Cerebellar nuclear complex (tissue), 1 donor: ENCODE results near the gene INSR.
"Not testable (repeated sequence)": the region's sequence is repeated elsewhere in the genome, so short reads cannot be mapped to it uniquely, and the experiment has no call there.

Experiments used
- DNase-seq, 2 experiments: peaks; one replicate each; lab custom pipeline; 2025; lab: John Stamatoyannopoulos, UW

INSR gene

GRCh38 chr19:7098701-7099596, 195.3 kb downstream of the INSR start:
- peak; percentile 66 to 85 for DNase-seq

GRCh38 chr19:7098096-7098495, 196.1 kb downstream of the INSR start:
- DNase-seq, result no peak

- no peak for DNase-seq
Measured at GRCh38 chr19:7088999-7089398, 205.2 kb downstream of the INSR start.

GRCh38 chr19:7083076-7083956, 210.9 kb downstream of the INSR start:
- no peak for DNase-seq

GRCh38 chr19:7078008-7078407, 216.2 kb downstream of the INSR start:
- no peak for DNase-seq

- no peak for DNase-seq
Measured at GRCh38 chr19:7076151-7076550, 218.1 kb downstream of the INSR start.

- no peak for DNase-seq
Measured at GRCh38 chr19:7074705-7075282, 219.4 kb downstream of the INSR start.

- no peak for DNase-seq
Measured at GRCh38 chr19:7072541-7072940, 221.7 kb downstream of the INSR start.

- DNase-seq, result no peak
Measured at GRCh38 chr19:7069904-7070226, 224.3 kb downstream of the INSR start.

GRCh38 chr19:7069042-7069903, 224.9 kb downstream of the INSR start, which contains the start of gene ZNF557:
Gene ZNF557 (plus strand): TSS chr19:7069703. CDS start chr19:7075075, 5,372 bp downstream.
- DNase-seq, result peak; percentile 83

GRCh38 chr19:7068599-7068998, 225.6 kb downstream of the INSR start:
- DNase-seq, result no peak

- no peak for DNase-seq
Measured at GRCh38 chr19:7067716-7068115, 226.5 kb downstream of the INSR start.

GRCh38 chr19:7067122-7067521, 227.1 kb downstream of the INSR start:
- not testable (repeated sequence) for DNase-seq

- DNase-seq, result no peak
Measured at GRCh38 chr19:7063764-7064418, 230.3 kb downstream of the INSR start.

- no peak for DNase-seq
Measured at GRCh38 chr19:7063339-7063738, 230.9 kb downstream of the INSR start.
